Hematopoietic multipotent progenitor cell treated with erythropoietin and hydrocortisone succinate and interleukin-3 and kit ligand, for 8 days (in vitro differentiated cells): Measurements from ENCODE around the gene ERC2.
A peak's percentile ranks its signal among the peaks of the same experiment; 100 is the strongest.
"Not testable (repeated sequence)": the region's sequence is repeated elsewhere in the genome, so short reads cannot be mapped to it uniquely, and the experiment has no call there.

Experiments used
- DNase-seq: peaks from one replicate; pipeline ENCODE4 v3.0.0-alpha.2; 2015

The ERC2 gene

GRCh38 chr3:56304069-56304468 lies 164.2 kb downstream of the ERC2 start:
- no peak for DNase-seq

- DNase-seq, result peak; percentile 17
Observed at GRCh38 chr3:56303487-56303886, 164.8 kb downstream of the ERC2 start.

GRCh38 chr3:56302417-56302816 lies 165.8 kb downstream of the ERC2 start:
- DNase-seq, result no peak

GRCh38 chr3:56297281-56297840 lies 170.9 kb downstream of the ERC2 start:
- DNase-seq, result no peak

GRCh38 chr3:56296361-56296760 lies 171.9 kb downstream of the ERC2 start:
- DNase-seq, result no peak

GRCh38 chr3:56295161-56295560 lies 173.1 kb downstream of the ERC2 start:
- no peak for DNase-seq

GRCh38 chr3:56294286-56294685 lies 174.0 kb downstream of the ERC2 start:
- DNase-seq, result no peak

GRCh38 chr3:56291953-56292352 lies 176.3 kb downstream of the ERC2 start:
- DNase-seq, result no peak

- no peak for DNase-seq
Observed at GRCh38 chr3:56291244-56291680, 177.0 kb downstream of the ERC2 start.

- DNase-seq, result no peak
Observed at GRCh38 chr3:56290374-56290773, 177.9 kb downstream of the ERC2 start.

GRCh38 chr3:56288258-56288657 lies 180.0 kb downstream of the ERC2 start:
- DNase-seq, result no peak

- no peak for DNase-seq
Observed at GRCh38 chr3:56282341-56282740, 185.9 kb downstream of the ERC2 start.

GRCh38 chr3:56277236-56277635 lies 191.0 kb downstream of the ERC2 start:
- no peak for DNase-seq

- DNase-seq, result no peak
Observed at GRCh38 chr3:56275120-56275519, 193.1 kb downstream of the ERC2 start.

GRCh38 chr3:56269755-56270535 lies 198.3 kb downstream of the ERC2 start:
- no peak for DNase-seq

GRCh38 chr3:56268616-56269383 lies 199.5 kb downstream of the ERC2 start:
- no peak for DNase-seq

- DNase-seq, result not testable (repeated sequence)
Observed at GRCh38 chr3:56261852-56262251, 206.4 kb downstream of the ERC2 start.

GRCh38 chr3:56260262-56260661 lies 208.0 kb downstream of the ERC2 start:
- DNase-seq, result no peak

- no peak for DNase-seq
Observed at GRCh38 chr3:56257826-56258225, 210.4 kb downstream of the ERC2 start.

GRCh38 chr3:56254835-56255234 lies 213.4 kb downstream of the ERC2 start:
- DNase-seq, result no peak

- DNase-seq, result no peak
Observed at GRCh38 chr3:56253941-56254665, 214.2 kb downstream of the ERC2 start.

- peak; percentile 55 for DNase-seq
Observed at GRCh38 chr3:56251343-56251945, 216.8 kb downstream of the ERC2 start.

GRCh38 chr3:56248021-56248420 lies 220.2 kb downstream of the ERC2 start:
- no peak for DNase-seq
